Measurements from ENCODE around the gene OSBPL8.

DNA sequence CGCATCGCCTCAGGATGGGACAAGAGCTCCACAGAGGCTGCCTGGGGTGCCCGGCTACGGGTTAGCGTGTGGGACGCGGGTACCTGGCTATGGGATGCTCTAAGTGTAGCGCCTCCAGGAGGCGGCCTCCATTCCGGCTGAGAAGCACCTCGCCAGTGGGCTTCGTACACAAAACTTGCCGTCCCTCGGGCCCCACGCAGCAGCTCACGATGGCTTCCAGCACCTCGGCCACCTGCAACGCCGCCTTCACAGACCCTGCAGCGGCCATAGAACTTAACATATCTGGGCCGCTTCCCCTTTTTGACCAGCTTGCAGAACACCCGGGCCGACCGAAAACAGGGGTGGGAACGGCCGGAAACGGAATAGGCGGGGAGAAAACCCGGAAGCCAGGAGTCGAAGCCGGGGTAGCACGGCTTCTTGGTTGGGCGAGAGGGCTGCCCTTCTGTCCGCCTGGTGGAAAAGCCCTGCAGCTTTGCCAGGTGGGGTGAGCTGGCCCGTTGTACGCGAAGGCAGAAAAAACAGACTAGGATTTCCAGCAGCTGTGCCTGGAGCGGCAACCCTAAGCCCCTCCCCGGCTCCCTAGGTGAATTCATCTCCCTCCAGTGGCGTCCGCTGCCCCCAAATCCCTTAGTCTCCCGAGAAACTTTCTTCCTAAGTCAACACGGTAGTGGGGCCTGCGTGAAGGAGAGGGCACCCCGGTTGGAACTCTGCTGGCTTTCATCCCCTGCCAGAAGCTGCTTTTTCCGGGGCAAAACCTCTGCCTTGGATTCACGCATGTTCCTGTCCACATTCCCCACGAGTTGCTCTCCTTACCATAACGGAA is 211.3 kb downstream of the OSBPL8 start, which contains the start of gene BBS10:
- TF ChIP-seq, protein P1, sequence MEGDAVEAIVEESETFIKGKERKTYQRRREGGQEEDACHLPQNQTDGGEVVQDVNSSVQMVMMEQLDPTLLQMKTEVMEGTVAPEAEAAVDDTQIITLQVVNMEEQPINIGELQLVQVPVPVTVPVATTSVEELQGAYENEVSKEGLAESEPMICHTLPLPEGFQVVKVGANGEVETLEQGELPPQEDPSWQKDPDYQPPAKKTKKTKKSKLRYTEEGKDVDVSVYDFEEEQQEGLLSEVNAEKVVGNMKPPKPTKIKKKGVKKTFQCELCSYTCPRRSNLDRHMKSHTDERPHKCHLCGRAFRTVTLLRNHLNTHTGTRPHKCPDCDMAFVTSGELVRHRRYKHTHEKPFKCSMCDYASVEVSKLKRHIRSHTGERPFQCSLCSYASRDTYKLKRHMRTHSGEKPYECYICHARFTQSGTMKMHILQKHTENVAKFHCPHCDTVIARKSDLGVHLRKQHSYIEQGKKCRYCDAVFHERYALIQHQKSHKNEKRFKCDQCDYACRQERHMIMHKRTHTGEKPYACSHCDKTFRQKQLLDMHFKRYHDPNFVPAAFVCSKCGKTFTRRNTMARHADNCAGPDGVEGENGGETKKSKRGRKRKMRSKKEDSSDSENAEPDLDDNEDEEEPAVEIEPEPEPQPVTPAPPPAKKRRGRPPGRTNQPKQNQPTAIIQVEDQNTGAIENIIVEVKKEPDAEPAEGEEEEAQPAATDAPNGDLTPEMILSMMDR (IDR thresholded peaks at IDR 0.05; ENCODE audit: insufficient read depth, low read length, poor library complexity, severe bottlenecking): no peak
- no peak for TF ChIP-seq EZH2phosphoT487 (conservative IDR thresholded peaks at IDR 0.05; ENCODE audit: low read length)
